Neural crest cell (in vitro differentiated cells): ENCODE measurements around the gene MPPED2. TPM values are rescaled to one million over a fixed set of nuclear protein-coding genes. Genes with fewer than 3 reads are reported as not detected.

Experiments
- DNase-seq: peaks from one replicate; pipeline ENCODE4 v3.0.0; 2021; ENCODE audit warnings: low read depth, mixed read lengths, low spot score
- H3K27ac Mint-ChIP-seq: one replicate; pipeline ENCODE4 v1.8.0; 2021; ENCODE audit warnings: mild to moderate bottlenecking, mixed read lengths; ENCODE audit not compliant: unreplicated experiment
- H3K27me3 Mint-ChIP-seq: 2 replicates; pipeline ENCODE4 v1.8.0; 2021; ENCODE audit warnings: low read depth, mild to moderate bottlenecking, mixed read lengths
- H3K36me3 Mint-ChIP-seq: 2 replicates; pipeline ENCODE4 v1.8.0; 2021; ENCODE audit warnings: low read depth, mild to moderate bottlenecking, mixed read lengths
- H3K4me1 Mint-ChIP-seq: 2 replicates; pipeline ENCODE4 v1.8.0; 2021; ENCODE audit warnings: mixed read lengths
- H3K4me3 Mint-ChIP-seq: one replicate; pipeline ENCODE4 v1.8.0; 2021; ENCODE audit warnings: mild to moderate bottlenecking, mixed read lengths
- H3K9me3 Mint-ChIP-seq: 2 replicates; pipeline ENCODE4 v1.8.0; 2021; ENCODE audit warnings: mixed read lengths
- total RNA-seq: library from RNA; stranded (reverse); gene quantifications from 2 replicates; pipeline ENCODE4 v1.2.1, GENCODE V29; 2021
- TF ChIP-seq, protein P1 (sequence below): fragments of 200-600 bp; sonication (generic); conservative IDR thresholded peaks from 2 replicates; pipeline ENCODE4 v1.5.0; 2021; ENCODE audit warnings: antibody characterized with exemption, mild to moderate bottlenecking

MPPED2 gene
- total RNA-seq, 1 donor from 2014 or later: 3.1 TPM

DNA sequence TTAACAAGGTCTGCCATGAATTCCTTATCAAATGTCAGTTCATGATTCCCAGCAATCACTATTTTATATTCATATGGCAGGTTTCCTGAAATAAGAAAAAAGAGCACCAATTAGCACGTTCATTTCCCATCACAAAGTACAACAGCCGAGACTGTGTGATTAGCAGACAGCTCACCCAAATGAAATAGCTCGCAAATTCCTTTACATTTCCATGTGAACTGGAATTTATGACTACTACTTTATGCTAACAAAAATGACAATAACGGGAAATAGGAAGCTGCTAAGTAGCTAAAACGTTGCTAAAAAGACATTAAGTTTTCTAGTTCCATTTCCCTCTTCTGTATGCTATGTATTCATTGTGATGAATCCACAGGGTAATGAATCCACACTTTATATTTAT lies 90.7 kb downstream of the MPPED2 start:
- Mint-ChIP-seq H3K4me3 (no peak overlapping the region), H3K9me3 (no peaks in the 10 kb centered on the region), H3K27me3 (no peaks in the 10 kb centered on the region), H3K4me1 (no peaks in the 10 kb centered on the region), H3K27ac (no peak overlapping the region), H3K36me3 (no peaks in the 10 kb centered on the region)
- TF ChIP-seq, protein P1, sequence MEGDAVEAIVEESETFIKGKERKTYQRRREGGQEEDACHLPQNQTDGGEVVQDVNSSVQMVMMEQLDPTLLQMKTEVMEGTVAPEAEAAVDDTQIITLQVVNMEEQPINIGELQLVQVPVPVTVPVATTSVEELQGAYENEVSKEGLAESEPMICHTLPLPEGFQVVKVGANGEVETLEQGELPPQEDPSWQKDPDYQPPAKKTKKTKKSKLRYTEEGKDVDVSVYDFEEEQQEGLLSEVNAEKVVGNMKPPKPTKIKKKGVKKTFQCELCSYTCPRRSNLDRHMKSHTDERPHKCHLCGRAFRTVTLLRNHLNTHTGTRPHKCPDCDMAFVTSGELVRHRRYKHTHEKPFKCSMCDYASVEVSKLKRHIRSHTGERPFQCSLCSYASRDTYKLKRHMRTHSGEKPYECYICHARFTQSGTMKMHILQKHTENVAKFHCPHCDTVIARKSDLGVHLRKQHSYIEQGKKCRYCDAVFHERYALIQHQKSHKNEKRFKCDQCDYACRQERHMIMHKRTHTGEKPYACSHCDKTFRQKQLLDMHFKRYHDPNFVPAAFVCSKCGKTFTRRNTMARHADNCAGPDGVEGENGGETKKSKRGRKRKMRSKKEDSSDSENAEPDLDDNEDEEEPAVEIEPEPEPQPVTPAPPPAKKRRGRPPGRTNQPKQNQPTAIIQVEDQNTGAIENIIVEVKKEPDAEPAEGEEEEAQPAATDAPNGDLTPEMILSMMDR: no peak
- DNase-seq: no peak

DNA sequence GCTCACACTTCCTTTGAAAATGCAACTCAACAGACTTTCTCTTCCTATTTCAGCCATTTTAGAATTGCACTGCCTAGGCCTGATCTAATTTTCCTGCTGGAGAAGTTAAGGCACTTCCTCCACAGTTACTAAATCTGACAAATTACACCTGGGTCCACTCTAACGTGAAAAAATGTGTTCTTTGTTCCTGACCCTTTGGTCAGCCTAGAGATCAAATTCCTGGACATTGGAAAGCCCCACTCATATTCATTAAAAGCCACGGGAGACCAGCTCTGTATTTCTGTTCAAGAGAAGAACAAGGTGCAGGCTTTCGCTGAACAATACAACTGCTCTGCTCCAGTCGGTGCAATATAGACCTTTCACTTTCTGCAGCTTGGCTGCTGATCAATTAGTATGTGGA lies 96.6 kb downstream of the MPPED2 start:
- H3K4me3 Mint-ChIP-seq: no peak overlapping the region
- no peak for DNase-seq
- H3K4me1 Mint-ChIP-seq: peaks cover 23% of the 10 kb centered on the region
- no peaks in the 10 kb centered on the region for H3K36me3 Mint-ChIP-seq
- no peaks in the 10 kb centered on the region for H3K9me3 Mint-ChIP-seq
- TF ChIP-seq, protein P1: no peak
- no peak overlapping the region for H3K27ac Mint-ChIP-seq
- no peaks in the 10 kb centered on the region for H3K27me3 Mint-ChIP-seq

DNA sequence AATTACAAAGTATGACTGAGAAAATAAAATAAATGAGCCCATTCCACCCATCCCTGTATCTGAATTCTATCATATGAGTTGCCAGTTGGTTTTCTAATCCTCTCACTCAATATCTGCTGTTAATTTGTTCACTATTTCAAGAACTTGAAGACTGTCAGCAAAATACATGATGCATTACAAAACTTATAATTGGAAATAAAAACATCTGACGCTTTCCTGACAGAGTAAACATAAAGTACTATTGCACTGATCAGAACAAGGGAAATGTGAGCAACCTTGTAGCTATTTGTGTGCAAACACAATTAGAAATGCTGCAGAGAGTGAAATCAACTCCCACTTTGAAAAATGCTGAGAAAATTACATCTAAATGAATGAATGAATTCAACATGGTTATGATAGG lies 97.1 kb downstream of the MPPED2 start:
- Mint-ChIP-seq H3K36me3 (no peaks in the 10 kb centered on the region), H3K4me3 (no peak overlapping the region), H3K9me3 (no peaks in the 10 kb centered on the region), H3K27me3 (no peaks in the 10 kb centered on the region), H3K4me1 (peaks cover 23% of the 10 kb centered on the region), H3K27ac (no peak overlapping the region)
- no peak for DNase-seq
- TF ChIP-seq, protein P1: no peak

DNA sequence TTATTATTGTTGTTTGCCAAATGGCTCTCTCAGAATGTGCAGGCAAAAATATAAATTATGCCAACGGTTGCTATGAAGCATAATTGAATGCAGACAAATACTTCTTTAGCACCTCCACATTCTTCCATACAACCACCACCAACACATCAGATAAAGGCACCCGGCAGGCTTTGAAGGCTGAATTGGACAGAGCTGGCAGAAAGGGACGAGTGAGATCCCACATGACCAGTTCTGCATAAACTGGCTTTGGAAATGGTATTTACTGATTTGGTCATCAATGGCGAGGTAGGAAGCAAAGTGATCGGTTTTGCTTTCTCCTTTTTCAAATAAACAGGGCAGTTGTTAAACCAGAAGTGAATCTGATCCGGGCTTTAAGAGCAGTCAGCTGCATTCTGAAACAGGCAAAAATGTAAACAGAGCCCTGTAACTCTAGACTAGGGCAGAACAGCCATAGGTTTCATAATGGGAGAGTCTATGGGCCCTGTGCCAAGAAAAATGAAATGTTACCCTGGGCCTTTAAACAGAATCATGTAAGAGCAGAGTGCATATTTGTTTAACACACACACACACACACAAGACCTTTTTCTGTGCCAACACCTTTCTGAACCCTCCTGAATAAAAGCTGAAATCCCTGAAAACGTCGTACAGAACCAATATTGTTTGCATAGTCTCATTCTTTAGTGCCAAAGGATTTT lies 97.7 kb downstream of the MPPED2 start:
- Mint-ChIP-seq H3K4me1 (peaks cover 23% of the 10 kb centered on the region), H3K27me3 (no peaks in the 10 kb centered on the region), H3K27ac (no peak overlapping the region), H3K9me3 (no peaks in the 10 kb centered on the region), H3K36me3 (no peaks in the 10 kb centered on the region), H3K4me3 (no peak overlapping the region)
- TF ChIP-seq, protein P1: no peak
- DNase-seq: no peak

DNA sequence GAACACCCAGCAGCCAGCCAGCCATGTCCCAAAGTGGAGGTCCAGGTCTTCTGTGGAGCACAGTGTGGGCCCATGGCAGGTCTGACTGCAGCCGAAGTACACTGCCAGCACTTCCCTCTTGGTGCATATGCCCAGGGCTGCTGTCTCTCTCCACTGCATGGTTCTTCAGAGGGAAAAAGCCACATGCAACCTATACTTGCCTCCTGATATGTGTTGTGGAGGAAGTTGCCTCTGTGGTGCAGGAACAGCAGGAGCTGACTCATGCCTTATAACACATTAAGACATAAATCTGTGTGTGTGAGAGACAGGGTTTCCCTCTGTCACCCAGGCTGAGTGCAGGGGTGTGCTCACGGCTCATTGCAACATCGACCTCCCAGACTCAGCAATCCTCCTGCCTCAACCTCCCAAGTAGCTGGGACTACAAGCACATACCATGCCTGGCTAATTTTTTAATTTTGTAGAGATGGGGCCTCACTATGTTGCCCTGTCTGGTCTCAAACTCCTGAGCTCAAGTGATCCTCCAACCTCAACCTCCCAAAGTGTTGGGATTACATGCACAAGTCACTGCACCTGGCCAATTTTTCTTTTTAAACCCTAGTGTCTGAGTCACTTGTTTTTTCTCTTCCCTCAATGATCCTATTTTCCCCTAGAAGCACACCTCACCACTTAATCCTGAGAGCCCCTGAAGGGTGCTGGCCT lies 98.8 kb downstream of the MPPED2 start:
- no peaks in the 10 kb centered on the region for H3K36me3 Mint-ChIP-seq
- DNase-seq: no peak
- TF ChIP-seq, protein P1: no peak
- H3K9me3 Mint-ChIP-seq: no peaks in the 10 kb centered on the region
- H3K4me1 Mint-ChIP-seq: peaks cover 23% of the 10 kb centered on the region
- no peaks in the 10 kb centered on the region for H3K27me3 Mint-ChIP-seq
- no peak overlapping the region for H3K4me3 Mint-ChIP-seq
- no peak overlapping the region for H3K27ac Mint-ChIP-seq
